K562 (cell line): Measurements from ENCODE around the gene BCORL1. TPM values are rescaled to one million over a fixed set of nuclear protein-coding genes. Genes with fewer than 3 reads are reported as not detected.

Experiments used
- CC2D1A ChIP-seq: fragments of 450-650 bp; IDR thresholded peaks from 2 replicates; pipeline ENCODE4 v1.6.1; 2017; ENCODE audit warnings: mild to moderate bottlenecking
- PML ChIP-seq: IDR thresholded peaks from 2 replicates; pipeline ENCODE4 v1.6.1; 2012; ENCODE audit warnings: low read length, inconsistent platforms
- SRSF3 ChIP-seq: fragments of 200-400 bp; formaldehyde crosslinking; IDR thresholded peaks from 2 replicates; pipeline ENCODE4 v1.6.1; 2016; ENCODE audit warnings: mild to moderate bottlenecking, low read length, moderate library complexity; ENCODE audit not compliant: insufficient read depth
- polyA plus RNA-seq, 8 experiments: library from polyadenylated mRNA; depleted of rRNA in 4 of 8; stranded (reverse) in 5 of 8; unstranded in 3 of 8; fragments of >200 nt; fragmentation: Nextera tagmentation in 2 of 8; fragmentation: Illumina TruSeq in 1 of 8; extraction: Ambion mirVana in 2 of 8; extraction: Trizol in 1 of 8; gene quantifications; 2 replicates each; pipeline versions ENCODE4 v1.2.1 to v1.2.3, GENCODE V29; 2011 to 2014; ENCODE audit warnings: inconsistent platforms in 1 of 8, missing spikeins in 1 of 8
- total RNA-seq, 7 experiments: library from RNA; depleted of rRNA in 6 of 7; stranded (reverse); fragments of >200 nt in 6 of 7; fragmentation: Illumina TruSeq in 2 of 7; extraction: Trizol in 2 of 7; gene quantifications; 2 replicates each; pipeline versions ENCODE4 v1.2.1 to v1.2.3, GENCODE V29; 2011 to 2021; ENCODE audit warnings: low replicate concordance in 1 of 7
- TF ChIP-seq, protein P1 (sequence below), 2 experiments: fragments of 450-650 bp; formaldehyde crosslinking in 1 of 2; IDR thresholded peaks; 2 replicates each; pipeline versions ENCODE4 v1.4.0 to v1.6.1; 2014 to 2020; ENCODE audit warnings: mild to moderate bottlenecking in 2 of 2, borderline replicate concordance in 1 of 2, low read depth in 1 of 2

Gene BCORL1
- total and polyA plus RNA-seq, 9 of the 15 experiments (the other 6 are each of a cell fraction or from before 2014, with no cell fraction given), result 0.48 to 29.6 (median 2.1) TPM

DNA sequence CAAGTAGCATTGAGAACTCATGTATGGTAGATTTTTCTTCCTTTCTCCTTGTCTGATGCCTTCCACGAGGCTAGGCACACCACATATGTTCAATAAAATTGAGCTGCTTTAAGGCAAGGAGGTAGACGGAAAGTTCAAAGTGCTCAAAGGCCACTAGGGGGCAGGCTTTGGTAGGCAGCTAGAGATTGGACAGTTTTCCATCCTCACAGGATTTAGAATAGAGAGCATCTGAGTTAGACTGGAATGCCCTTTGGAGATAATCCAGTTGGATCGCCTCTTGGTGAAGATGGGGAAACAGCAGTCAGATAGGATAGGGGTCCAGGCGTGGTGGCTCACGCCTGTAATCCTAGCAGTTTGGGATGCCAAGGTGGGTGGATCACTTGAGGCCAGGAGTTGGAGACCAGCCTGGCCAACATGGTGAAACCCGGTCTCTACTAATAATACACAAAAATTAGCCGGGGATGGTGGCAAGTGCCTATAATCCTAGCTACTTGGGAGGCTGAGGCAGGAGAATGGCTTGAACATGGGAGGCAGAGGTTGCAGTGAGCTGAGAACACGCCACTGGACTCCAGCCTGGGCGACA lies 97.5 kb downstream of the BCORL1 start (continued):
- TF ChIP-seq, protein P1, sequence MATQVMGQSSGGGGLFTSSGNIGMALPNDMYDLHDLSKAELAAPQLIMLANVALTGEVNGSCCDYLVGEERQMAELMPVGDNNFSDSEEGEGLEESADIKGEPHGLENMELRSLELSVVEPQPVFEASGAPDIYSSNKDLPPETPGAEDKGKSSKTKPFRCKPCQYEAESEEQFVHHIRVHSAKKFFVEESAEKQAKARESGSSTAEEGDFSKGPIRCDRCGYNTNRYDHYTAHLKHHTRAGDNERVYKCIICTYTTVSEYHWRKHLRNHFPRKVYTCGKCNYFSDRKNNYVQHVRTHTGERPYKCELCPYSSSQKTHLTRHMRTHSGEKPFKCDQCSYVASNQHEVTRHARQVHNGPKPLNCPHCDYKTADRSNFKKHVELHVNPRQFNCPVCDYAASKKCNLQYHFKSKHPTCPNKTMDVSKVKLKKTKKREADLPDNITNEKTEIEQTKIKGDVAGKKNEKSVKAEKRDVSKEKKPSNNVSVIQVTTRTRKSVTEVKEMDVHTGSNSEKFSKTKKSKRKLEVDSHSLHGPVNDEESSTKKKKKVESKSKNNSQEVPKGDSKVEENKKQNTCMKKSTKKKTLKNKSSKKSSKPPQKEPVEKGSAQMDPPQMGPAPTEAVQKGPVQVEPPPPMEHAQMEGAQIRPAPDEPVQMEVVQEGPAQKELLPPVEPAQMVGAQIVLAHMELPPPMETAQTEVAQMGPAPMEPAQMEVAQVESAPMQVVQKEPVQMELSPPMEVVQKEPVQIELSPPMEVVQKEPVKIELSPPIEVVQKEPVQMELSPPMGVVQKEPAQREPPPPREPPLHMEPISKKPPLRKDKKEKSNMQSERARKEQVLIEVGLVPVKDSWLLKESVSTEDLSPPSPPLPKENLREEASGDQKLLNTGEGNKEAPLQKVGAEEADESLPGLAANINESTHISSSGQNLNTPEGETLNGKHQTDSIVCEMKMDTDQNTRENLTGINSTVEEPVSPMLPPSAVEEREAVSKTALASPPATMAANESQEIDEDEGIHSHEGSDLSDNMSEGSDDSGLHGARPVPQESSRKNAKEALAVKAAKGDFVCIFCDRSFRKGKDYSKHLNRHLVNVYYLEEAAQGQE (IDR thresholded peaks at IDR 0.05; ENCODE audit: borderline replicate concordance), result peak; percentile 74
- TF ChIP-seq, protein P1 (CRISPR knock-in tag; IDR thresholded peaks at IDR 0.05; ENCODE audit: low read depth), result no peak
- TF ChIP-seq CC2D1A (peak; percentile 65; the same call in 1 of the 2 replicates), SRSF3 (no peak), PML (no peak)
- TF ChIP-seq, all 486 proteins: peak for 9
